Natural killer cell (primary cell): Measurements from ENCODE around the gene IL17RE. TPM values are rescaled to one million over a fixed set of nuclear protein-coding genes. Genes with fewer than 3 reads are reported as not detected.

Source experiments
- ATAC-seq, 3 donors: fragments of 150-1000 bp in 2 of 3; fragments of 200-7000 bp in 1 of 3; cut with Tn5 transposase; 1 replicate in 1 of 3; 2 replicates in 2 of 3; pipeline ENCODE4 v1.10.0; 2021; ENCODE audit warnings: mild to moderate bottlenecking in 2 of 3, moderate library complexity in 2 of 3
- DNase-seq, 2 donors: peaks; one replicate each; pipeline versions ENCODE4 v3.0.0 to v3.0.0-alpha.2; 2013 to 2021; ENCODE audit warnings: mixed read lengths in 1 of 2
- H3K27ac ChIP-seq: one replicate; pipeline ENCODE4 v1.5.1; 2013; ENCODE audit warnings: mild to moderate bottlenecking, low read length
- H3K27me3 ChIP-seq: one replicate; pipeline ENCODE4 v1.6.1; 2013; ENCODE audit warnings: low read length; ENCODE audit not compliant: control insufficient read depth, insufficient read depth
- H3K36me3 ChIP-seq: one replicate; pipeline ENCODE4 v1.6.1; 2013; ENCODE audit warnings: low read length; ENCODE audit not compliant: control insufficient read depth, insufficient read depth
- H3K4me1 ChIP-seq: one replicate; pipeline ENCODE4 v1.6.1; 2013; ENCODE audit warnings: low read length; ENCODE audit not compliant: control insufficient read depth, insufficient read depth
- H3K4me3 ChIP-seq: one replicate; pipeline ENCODE4 v1.5.1; 2013; ENCODE audit warnings: low read length
- H3K9me3 ChIP-seq: one replicate; pipeline ENCODE4 v1.6.1; 2013; ENCODE audit warnings: low read length; ENCODE audit not compliant: control insufficient read depth, insufficient read depth
- H3K27ac Mint-ChIP-seq, 2 donors: one replicate each; pipeline ENCODE4 v1.8.0; 2022; ENCODE audit warnings: mild to moderate bottlenecking in 2 of 2, mixed read lengths in 2 of 2, moderate library complexity in 1 of 2
- H3K27me3 Mint-ChIP-seq, 2 donors: one replicate each; pipeline ENCODE4 v1.8.0; 2022; ENCODE audit warnings: low read depth in 2 of 2, mixed read lengths in 2 of 2
- H3K36me3 Mint-ChIP-seq: one replicate; pipeline ENCODE4 v1.8.0; 2022; ENCODE audit warnings: mixed read lengths
- H3K4me1 Mint-ChIP-seq, 2 donors: one replicate each; pipeline ENCODE4 v1.8.0; 2022; ENCODE audit warnings: mixed read lengths in 2 of 2
- H3K4me3 Mint-ChIP-seq: one replicate; pipeline ENCODE4 v1.8.0; 2022; ENCODE audit warnings: mild to moderate bottlenecking, moderate library complexity, mixed read lengths
- H3K9me3 Mint-ChIP-seq, 2 donors: one replicate each; pipeline ENCODE4 v1.8.0; 2022; ENCODE audit warnings: mixed read lengths in 2 of 2
- WGBS: methylation state at CpG from one replicate; pipeline ENCODE4 v1.1.7; 2013; ENCODE audit warnings: missing lambda C conversion rate; ENCODE audit not compliant: insufficient coverage; 5-methylcytosine and 5-hydroxymethylcytosine counted together
- intact Hi-C: fragments of 100-400 bp; cut with micrococcal nuclease; formaldehyde crosslinking; loops from one replicate; pipeline ENCODE4 v1.14.2; 2022
- total RNA-seq, 4 donors: library from RNA; stranded (reverse); fragments of 120-200 nt in 1 of 4; gene quantifications; one replicate each; pipeline versions ENCODE4 v1.2.3 to v1.2.4, GENCODE V29; 2013 to 2022
- TF ChIP-seq, protein P1 (sequence below): fragments of 200-600 bp; IDR thresholded peaks from one replicate; pipeline ENCODE4 v1.8.0; 2022; ENCODE audit warnings: antibody characterized with exemption

The IL17RE gene
- total RNA-seq, 3 donors from 2014 or later (not counting 1 experiment from before 2014, with no cell fraction given), result 0.28 to 2.5 (median 1.5) TPM

DNA sequence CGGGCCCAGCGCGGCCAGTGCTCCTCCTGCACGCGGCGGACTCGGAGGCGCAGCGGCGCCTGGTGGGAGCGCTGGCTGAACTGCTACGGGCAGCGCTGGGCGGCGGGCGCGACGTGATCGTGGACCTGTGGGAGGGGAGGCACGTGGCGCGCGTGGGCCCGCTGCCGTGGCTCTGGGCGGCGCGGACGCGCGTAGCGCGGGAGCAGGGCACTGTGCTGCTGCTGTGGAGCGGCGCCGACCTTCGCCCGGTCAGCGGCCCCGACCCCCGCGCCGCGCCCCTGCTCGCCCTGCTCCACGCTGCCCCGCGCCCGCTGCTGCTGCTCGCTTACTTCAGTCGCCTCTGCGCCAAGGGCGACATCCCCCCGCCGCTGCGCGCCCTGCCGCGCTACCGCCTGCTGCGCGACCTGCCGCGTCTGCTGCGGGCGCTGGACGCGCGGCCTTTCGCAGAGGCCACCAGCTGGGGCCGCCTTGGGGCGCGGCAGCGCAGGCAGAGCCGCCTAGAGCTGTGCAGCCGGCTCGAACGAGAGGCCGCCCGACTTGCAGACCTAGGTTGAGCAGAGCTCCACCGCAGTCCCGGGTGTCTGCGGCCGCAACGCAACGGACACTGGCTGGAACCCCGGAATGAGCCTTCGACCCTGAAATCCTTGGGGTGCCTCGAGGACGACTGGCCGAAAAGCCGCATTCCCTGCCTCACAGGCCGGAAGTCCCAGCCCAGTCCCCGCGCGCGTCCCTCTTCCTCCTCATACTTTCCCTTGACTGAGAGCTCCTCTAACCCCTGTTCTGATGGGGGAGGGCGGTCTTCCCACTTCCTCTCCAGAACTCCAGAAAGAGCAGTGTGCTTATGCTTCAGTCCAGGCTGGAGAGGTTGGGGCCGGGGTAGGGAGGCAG, 12.8 kb downstream of the IL17RE start:
- H3K4me1 Mint-ChIP-seq, result peaks cover 8 to 29% of the 10 kb centered on the region in 2 donors
- Histone ChIP-seq H3K27ac (no peak overlapping the region), H3K4me3 (peak overlapping the region; percentile 35), H3K36me3 (no peaks in the 10 kb centered on the region), H3K4me1 (peaks cover 21% of the 10 kb centered on the region), H3K27me3 (no peaks in the 10 kb centered on the region), H3K9me3 (no peaks in the 10 kb centered on the region)
- no peaks in the 10 kb centered on the region for H3K36me3 Mint-ChIP-seq
- peak; percentile 29 to 56 for DNase-seq
- H3K9me3 Mint-ChIP-seq, result no peaks in the 10 kb centered on the region
- intact Hi-C loops, result no loop called here
- peaks cover 0 to 2% of the 10 kb centered on the region in 2 donors for H3K27me3 Mint-ChIP-seq
- TF ChIP-seq, protein P1, sequence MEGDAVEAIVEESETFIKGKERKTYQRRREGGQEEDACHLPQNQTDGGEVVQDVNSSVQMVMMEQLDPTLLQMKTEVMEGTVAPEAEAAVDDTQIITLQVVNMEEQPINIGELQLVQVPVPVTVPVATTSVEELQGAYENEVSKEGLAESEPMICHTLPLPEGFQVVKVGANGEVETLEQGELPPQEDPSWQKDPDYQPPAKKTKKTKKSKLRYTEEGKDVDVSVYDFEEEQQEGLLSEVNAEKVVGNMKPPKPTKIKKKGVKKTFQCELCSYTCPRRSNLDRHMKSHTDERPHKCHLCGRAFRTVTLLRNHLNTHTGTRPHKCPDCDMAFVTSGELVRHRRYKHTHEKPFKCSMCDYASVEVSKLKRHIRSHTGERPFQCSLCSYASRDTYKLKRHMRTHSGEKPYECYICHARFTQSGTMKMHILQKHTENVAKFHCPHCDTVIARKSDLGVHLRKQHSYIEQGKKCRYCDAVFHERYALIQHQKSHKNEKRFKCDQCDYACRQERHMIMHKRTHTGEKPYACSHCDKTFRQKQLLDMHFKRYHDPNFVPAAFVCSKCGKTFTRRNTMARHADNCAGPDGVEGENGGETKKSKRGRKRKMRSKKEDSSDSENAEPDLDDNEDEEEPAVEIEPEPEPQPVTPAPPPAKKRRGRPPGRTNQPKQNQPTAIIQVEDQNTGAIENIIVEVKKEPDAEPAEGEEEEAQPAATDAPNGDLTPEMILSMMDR, result peak; percentile 17
- H3K27ac Mint-ChIP-seq, result peak overlapping the region in 1 of 2 donors; percentile 56
- H3K4me3 Mint-ChIP-seq, result peak overlapping the region; percentile 81
- WGBS, result 2% methylated on average over 94 of the region's 99 CpGs
- ATAC-seq, result peak; percentile 69 to 77 (median 70)

DNA sequence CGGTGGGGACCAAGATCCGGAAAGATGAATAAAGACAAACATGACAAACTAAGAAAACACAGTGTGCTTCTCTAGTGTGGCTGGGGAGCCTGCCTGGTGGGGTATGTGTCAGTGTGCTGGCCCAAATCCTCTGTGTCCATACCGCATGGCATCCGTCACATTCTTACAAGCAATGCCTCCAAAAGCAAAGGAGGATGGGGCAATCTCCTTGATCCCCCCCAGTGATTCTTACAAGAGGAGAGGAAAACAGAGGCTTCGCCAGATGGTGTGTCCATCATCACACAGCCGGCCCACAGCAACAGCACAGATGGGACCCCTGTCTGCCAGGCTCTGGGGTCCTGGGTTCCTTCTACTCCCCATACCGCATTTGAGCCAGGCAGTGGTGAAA, 13.7 kb downstream of the IL17RE start:
- DNase-seq (no peak), ATAC-seq (no peak)
- H3K4me3 ChIP-seq, result no peak overlapping the region
- H3K36me3 Mint-ChIP-seq, result no peaks in the 10 kb centered on the region
- H3K4me1 Mint-ChIP-seq, result peaks cover 8 to 29% of the 10 kb centered on the region in 2 donors
- intact Hi-C loops, result no loop called here
- TF ChIP-seq, protein P1, result no peak
- H3K9me3 ChIP-seq, result no peaks in the 10 kb centered on the region
- H3K27me3 Mint-ChIP-seq, result peaks cover 0 to 2% of the 10 kb centered on the region in 2 donors
- no peaks in the 10 kb centered on the region for H3K36me3 ChIP-seq
- H3K9me3 Mint-ChIP-seq, result no peaks in the 10 kb centered on the region
- no peak overlapping the region for H3K27ac ChIP-seq
- H3K27ac Mint-ChIP-seq, result peak overlapping the region in 1 of 2 donors; percentile 56
- no peaks in the 10 kb centered on the region for H3K27me3 ChIP-seq
- H3K4me3 Mint-ChIP-seq, result peak overlapping the region; percentile 70
- 87% methylated on average over 6 of the region's 7 CpGs for WGBS
- H3K4me1 ChIP-seq, result peaks cover 21% of the 10 kb centered on the region

DNA sequence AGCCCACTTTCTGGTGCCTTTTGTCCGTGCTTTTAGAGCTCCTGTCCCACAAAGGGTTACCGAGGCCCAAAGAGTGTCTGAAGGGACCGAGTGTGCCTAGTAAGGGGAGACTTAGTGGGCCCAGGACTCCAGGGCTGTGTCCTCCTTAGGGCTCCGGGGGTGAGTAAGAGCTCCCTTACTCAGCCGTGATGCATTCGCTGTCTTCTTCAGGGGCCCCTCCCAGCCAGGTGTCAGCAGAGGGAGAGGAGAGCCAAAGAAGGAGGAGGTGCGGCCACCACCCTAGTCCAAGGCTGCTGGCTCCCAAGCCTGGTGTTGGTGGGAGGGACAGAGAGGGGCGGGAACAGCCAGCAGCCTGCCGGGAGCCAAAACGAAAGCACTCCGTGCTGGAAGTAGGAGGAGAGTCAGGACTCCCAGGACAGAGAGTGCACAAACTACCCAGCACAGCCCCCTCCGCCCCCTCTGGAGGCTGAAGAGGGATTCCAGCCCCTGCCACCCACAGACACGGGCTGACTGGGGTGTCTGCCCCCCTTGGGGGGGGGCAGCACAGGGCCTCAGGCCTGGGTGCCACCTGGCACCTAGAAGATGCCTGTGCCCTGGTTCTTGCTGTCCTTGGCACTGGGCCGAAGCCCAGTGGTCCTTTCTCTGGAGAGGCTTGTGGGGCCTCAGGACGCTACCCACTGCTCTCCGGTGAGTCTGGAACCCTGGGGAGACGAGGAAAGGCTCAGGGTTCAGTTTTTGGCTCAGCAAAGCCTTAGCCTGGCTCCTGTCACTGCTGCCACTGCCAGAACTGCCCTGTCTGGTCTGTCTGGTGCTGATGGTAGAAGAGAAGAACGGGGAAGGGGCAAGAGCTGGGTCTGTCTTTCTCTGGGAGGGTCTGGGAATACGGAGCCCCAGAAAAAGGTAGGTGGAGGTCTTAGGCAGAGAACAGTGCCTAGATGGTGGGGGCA, 14.4 kb downstream of the IL17RE start, which contains the start of gene IL17RC:
IL17RC (plus strand) TSS at position 365 of the 947 bp plus-strand sequence; CDS start at position 583, 218 bp downstream.
- TF ChIP-seq, protein P1, result no peak
- Histone ChIP-seq H3K27me3 (no peaks in the 10 kb centered on the region), H3K27ac (no peak within 1 kb of the TSS), H3K36me3 (no peaks in the 10 kb centered on the region), H3K9me3 (no peaks in the 10 kb centered on the region), H3K4me3 (peak within 1 kb of the TSS; percentile 35), H3K4me1 (peaks cover 21% of the 10 kb centered on the region)
- no peaks in the 10 kb centered on the region for H3K36me3 Mint-ChIP-seq
- ATAC-seq, result peak in 1 of 3 donors; percentile 13
- WGBS, result 45% methylated on average over 19 of the region's 19 CpGs
- no peaks in the 10 kb centered on the region for H3K27me3 Mint-ChIP-seq
- intact Hi-C loops, result no loop called here
- no peaks in the 10 kb centered on the region for H3K9me3 Mint-ChIP-seq
- H3K4me3 Mint-ChIP-seq, result peak within 1 kb of the TSS; percentile 81
- DNase-seq, result peak in 1 of 2 donors; percentile 25
- H3K27ac Mint-ChIP-seq, result peak within 1 kb of the TSS in 1 of 2 donors; percentile 56
- H3K4me1 Mint-ChIP-seq, result peaks cover 8 to 26% of the 10 kb centered on the region in 2 donors
